Measurements from ENCODE around the gene SLC25A51.

The SLC25A51 gene

GRCh38 chr9:37948417-37948980 lies 44.6 kb upstream of the SLC25A51 start:
- Histone ChIP-seq H3K9me3 (ENCODE audit: insufficient read depth, low read length) (no peaks in the 10 kb centered on the region), H3K27ac (ENCODE audit: low read depth, low read length) (no peak overlapping the region), H3K4me2 (ENCODE audit: low read depth, low read length, poor library complexity, severe bottlenecking) (no peak overlapping the region), H3K4me3 (ENCODE audit: insufficient read depth, low read length, poor library complexity, severe bottlenecking) (no peak overlapping the region), H3K27me3 (ENCODE audit: low read length) (no peaks in the 10 kb centered on the region), H3K9ac (ENCODE audit: low read length) (no peak overlapping the region), H3K9me2 (replicated peaks; ENCODE audit: insufficient read depth, low read length) (no peaks in the 10 kb centered on the region), H3K36me3 (ENCODE audit: low read length) (no peaks in the 10 kb centered on the region), H4K20me1 (ENCODE audit: low read depth, low read length) (no peaks in the 10 kb centered on the region), H2AFZ (ENCODE audit: low read depth, low read length, severe bottlenecking) (no peak overlapping the region), H3F3A (ENCODE audit: insufficient read depth) (no peaks in the 10 kb centered on the region), H3K79me2 (ENCODE audit: insufficient read depth, low read length) (no peaks in the 10 kb centered on the region)
- TF ChIP-seq CTCF (IDR thresholded peaks at IDR 0.05; ENCODE audit: insufficient read depth, low read length, poor library complexity, severe bottlenecking) (no peak), EZH2phosphoT487 (conservative IDR thresholded peaks at IDR 0.05; ENCODE audit: low read length) (no peak)

GRCh38 chr9:37947977-37948376 lies 44.0 kb upstream of the SLC25A51 start:
- no peak for TF ChIP-seq EZH2phosphoT487 (conservative IDR thresholded peaks at IDR 0.05; ENCODE audit: low read length)
- TF ChIP-seq CTCF (IDR thresholded peaks at IDR 0.05; ENCODE audit: insufficient read depth, low read length, poor library complexity, severe bottlenecking): no peak
- no peak overlapping the region for H3K27ac ChIP-seq (ENCODE audit: low read depth, low read length)
- no peaks in the 10 kb centered on the region for H3F3A ChIP-seq (ENCODE audit: insufficient read depth)
- H3K36me3 ChIP-seq (ENCODE audit: low read length): no peaks in the 10 kb centered on the region
- H3K9me2 ChIP-seq (replicated peaks; ENCODE audit: insufficient read depth, low read length): no peaks in the 10 kb centered on the region
- H3K79me2 ChIP-seq (ENCODE audit: insufficient read depth, low read length): no peaks in the 10 kb centered on the region
- H2AFZ ChIP-seq (ENCODE audit: low read depth, low read length, severe bottlenecking): no peak overlapping the region
- no peaks in the 10 kb centered on the region for H3K27me3 ChIP-seq (ENCODE audit: low read length)
- H3K9ac ChIP-seq (ENCODE audit: low read length): no peak overlapping the region
- H3K9me3 ChIP-seq (ENCODE audit: insufficient read depth, low read length): no peaks in the 10 kb centered on the region
- no peaks in the 10 kb centered on the region for H4K20me1 ChIP-seq (ENCODE audit: low read depth, low read length)
- no peak overlapping the region for H3K4me2 ChIP-seq (ENCODE audit: low read depth, low read length, poor library complexity, severe bottlenecking)
- H3K4me3 ChIP-seq (ENCODE audit: insufficient read depth, low read length, poor library complexity, severe bottlenecking): no peak overlapping the region

- H3F3A ChIP-seq (ENCODE audit: insufficient read depth): no peaks in the 10 kb centered on the region
- no peak overlapping the region for H2AFZ ChIP-seq (ENCODE audit: low read depth, low read length, severe bottlenecking)
- no peak overlapping the region for H3K9ac ChIP-seq (ENCODE audit: low read length)
- no peaks in the 10 kb centered on the region for H3K79me2 ChIP-seq (ENCODE audit: insufficient read depth, low read length)
- no peaks in the 10 kb centered on the region for H4K20me1 ChIP-seq (ENCODE audit: low read depth, low read length)
- H3K4me3 ChIP-seq (ENCODE audit: insufficient read depth, low read length, poor library complexity, severe bottlenecking): no peak overlapping the region
- H3K9me3 ChIP-seq (ENCODE audit: insufficient read depth, low read length): no peaks in the 10 kb centered on the region
- TF ChIP-seq CTCF (IDR thresholded peaks at IDR 0.05; ENCODE audit: insufficient read depth, low read length, poor library complexity, severe bottlenecking): no peak
- TF ChIP-seq EZH2phosphoT487 (conservative IDR thresholded peaks at IDR 0.05; ENCODE audit: low read length): no peak
- no peak overlapping the region for H3K27ac ChIP-seq (ENCODE audit: low read depth, low read length)
- no peaks in the 10 kb centered on the region for H3K27me3 ChIP-seq (ENCODE audit: low read length)
- no peaks in the 10 kb centered on the region for H3K9me2 ChIP-seq (replicated peaks; ENCODE audit: insufficient read depth, low read length)
- H3K36me3 ChIP-seq (ENCODE audit: low read length): no peaks in the 10 kb centered on the region
- H3K4me2 ChIP-seq (ENCODE audit: low read depth, low read length, poor library complexity, severe bottlenecking): no peak overlapping the region
Measured at GRCh38 chr9:37947471-37947870, 43.5 kb upstream of the SLC25A51 start.

Data from SU-DHL-6 (cell line).